Epithelial cell of esophagus (primary cell): ENCODE results near the gene NOTCH1.

ENCODE experiments used
- DNase-seq: peaks from one replicate; pipeline ENCODE4 v3.0.0; 2010; ENCODE audit warnings: low read depth
- H3K4me3 ChIP-seq: 2 replicates; pipeline ENCODE4 v1.5.1; 2011; ENCODE audit warnings: mild to moderate bottlenecking, low read length, control low read depth
- TF ChIP-seq, protein P1 (sequence below): IDR thresholded peaks from 2 replicates; pipeline ENCODE4 v1.5.1; 2011; ENCODE audit warnings: low read depth, mild to moderate bottlenecking, low read length, control low read depth, inconsistent platforms; ENCODE audit not compliant: insufficient read depth; ENCODE audit errors: missing control alignments

The NOTCH1 gene

GRCh38 chr9:136488247-136489214 lies 57.3 kb downstream of the NOTCH1 start:
- H3K4me3 ChIP-seq, result no peak overlapping the region
- DNase-seq, result peak; percentile 71

GRCh38 chr9:136487672-136488071 lies 58.2 kb downstream of the NOTCH1 start:
- no peak for DNase-seq
- no peak overlapping the region for H3K4me3 ChIP-seq
- TF ChIP-seq, protein P1, sequence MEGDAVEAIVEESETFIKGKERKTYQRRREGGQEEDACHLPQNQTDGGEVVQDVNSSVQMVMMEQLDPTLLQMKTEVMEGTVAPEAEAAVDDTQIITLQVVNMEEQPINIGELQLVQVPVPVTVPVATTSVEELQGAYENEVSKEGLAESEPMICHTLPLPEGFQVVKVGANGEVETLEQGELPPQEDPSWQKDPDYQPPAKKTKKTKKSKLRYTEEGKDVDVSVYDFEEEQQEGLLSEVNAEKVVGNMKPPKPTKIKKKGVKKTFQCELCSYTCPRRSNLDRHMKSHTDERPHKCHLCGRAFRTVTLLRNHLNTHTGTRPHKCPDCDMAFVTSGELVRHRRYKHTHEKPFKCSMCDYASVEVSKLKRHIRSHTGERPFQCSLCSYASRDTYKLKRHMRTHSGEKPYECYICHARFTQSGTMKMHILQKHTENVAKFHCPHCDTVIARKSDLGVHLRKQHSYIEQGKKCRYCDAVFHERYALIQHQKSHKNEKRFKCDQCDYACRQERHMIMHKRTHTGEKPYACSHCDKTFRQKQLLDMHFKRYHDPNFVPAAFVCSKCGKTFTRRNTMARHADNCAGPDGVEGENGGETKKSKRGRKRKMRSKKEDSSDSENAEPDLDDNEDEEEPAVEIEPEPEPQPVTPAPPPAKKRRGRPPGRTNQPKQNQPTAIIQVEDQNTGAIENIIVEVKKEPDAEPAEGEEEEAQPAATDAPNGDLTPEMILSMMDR, result no peak

More at GRCh38 chr9:136488247-136489214, 57.3 kb downstream of the NOTCH1 start:
- TF ChIP-seq, protein P1, result peak; percentile 95

DNA sequence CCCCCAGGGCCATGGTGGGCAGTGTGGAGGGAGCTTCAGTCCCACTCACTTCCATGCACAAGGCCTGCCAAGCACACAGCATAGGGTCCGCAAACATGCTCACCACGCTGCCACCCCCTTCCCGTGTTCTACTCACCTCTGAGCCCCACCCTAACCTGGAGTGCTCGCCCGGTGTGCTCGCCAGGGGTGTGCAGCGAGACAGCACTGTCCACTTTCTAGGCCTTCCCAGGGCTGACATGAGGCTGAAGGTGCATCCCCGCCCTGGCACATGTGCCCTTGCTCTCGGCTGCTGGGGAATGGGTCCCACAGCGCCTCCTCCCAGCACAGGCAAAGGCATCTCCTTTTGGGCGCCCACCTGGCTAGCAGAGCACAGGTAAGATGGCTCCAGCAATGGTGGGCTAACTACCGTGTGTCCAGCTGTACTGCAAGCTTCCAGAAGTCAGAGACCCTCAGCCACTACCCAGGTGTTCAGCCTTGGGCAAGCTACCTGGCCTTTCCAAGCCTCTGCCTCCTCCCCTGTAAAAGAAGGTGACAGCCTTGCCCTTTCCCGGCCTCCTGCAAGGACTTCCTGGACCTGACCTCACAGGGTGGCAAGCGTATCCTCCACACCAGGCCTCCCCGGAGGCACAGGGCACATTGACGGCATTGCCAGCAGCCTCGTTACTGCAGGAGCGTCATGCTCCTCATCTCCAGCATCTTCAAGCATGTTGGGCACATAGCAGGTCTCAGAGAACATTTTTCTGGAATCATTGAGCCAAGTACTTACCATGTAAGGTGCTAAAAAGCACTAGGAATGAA lies 58.8 kb downstream of the NOTCH1 start:
- TF ChIP-seq, protein P1, result no peak
- no peak for DNase-seq
- H3K4me3 ChIP-seq, result no peak overlapping the region

GRCh38 chr9:136486131-136486530 lies 59.7 kb downstream of the NOTCH1 start:
- H3K4me3 ChIP-seq, result no peak overlapping the region
- no peak for DNase-seq
- TF ChIP-seq, protein P1, result no peak

DNA sequence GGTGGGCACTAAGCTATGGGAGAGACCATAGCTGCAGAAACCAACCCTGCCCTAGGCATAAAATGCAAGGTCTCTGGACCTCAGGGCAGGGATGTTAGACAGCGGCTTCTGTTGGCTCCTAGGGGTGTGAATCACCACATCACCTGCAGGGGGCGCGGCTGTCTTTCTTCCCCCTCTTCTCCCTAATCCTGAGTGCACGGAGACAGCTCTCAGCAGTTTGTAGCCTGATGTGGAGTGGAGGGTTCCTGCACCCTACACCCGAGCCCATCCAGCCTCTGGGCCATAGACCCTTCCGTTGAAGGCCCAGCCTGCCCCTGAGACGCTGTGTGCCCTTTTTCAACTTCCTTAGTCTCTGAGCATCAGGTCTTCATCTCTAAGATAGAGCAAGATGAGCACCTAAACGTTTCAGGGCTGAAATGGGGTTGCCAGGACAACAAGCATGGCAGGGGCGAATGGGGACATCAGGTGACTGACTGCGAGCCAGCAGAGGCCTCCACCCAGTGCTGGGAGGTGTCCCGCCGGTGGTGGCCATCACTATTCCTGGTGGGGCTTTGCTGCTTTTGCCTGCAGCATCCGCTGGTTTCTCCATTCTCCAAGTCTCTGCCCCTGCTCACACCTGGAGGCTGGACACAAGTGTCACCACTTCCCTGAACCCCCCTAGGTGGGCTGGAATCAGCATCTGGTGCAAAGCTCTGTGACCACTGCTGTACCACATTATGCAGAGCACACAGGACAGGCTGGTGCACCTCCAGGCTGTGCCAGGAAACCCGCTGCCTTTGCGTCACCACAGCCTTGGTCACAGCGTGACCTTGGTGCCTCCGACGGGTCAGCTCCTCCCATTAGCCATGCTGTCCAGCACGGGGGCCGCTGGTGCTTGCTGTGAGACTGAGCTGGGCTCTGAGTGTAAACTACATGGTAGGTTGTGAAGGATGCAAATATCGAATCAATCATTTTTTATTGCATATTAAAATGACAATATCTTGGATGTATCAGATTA lies 60.5 kb downstream of the NOTCH1 start:
- peak overlapping the region; percentile 48 for H3K4me3 ChIP-seq
- TF ChIP-seq, protein P1, result peak; percentile 84
- peak; percentile 82 for DNase-seq
